Type B pancreatic cell (in vitro differentiated cells): ENCODE results near the gene TENM3. TPM values are rescaled to one million over a fixed set of nuclear protein-coding genes. Genes with fewer than 3 reads are reported as not detected.
"Not testable (repeated sequence)": the region's sequence is repeated elsewhere in the genome, so short reads cannot be mapped to it uniquely, and the experiment has no call there.

Experiments
- DNase-seq: peaks from one replicate; pipeline ENCODE4 v3.0.0; 2021; ENCODE audit warnings: mixed read lengths; ENCODE audit not compliant: unreplicated experiment; ENCODE audit errors: extremely low spot score
- H3K27ac Mint-ChIP-seq: 2 replicates; pipeline ENCODE4 v1.8.0; 2021; ENCODE audit warnings: mild to moderate bottlenecking, mixed read lengths
- H3K27me3 Mint-ChIP-seq: 2 replicates; pipeline ENCODE4 v1.8.0; 2021; ENCODE audit warnings: mixed read lengths
- H3K36me3 Mint-ChIP-seq: 2 replicates; pipeline ENCODE4 v1.8.0; 2021; ENCODE audit warnings: mixed read lengths
- H3K4me1 Mint-ChIP-seq: one replicate; pipeline ENCODE4 v1.8.0; 2021; ENCODE audit warnings: mixed read lengths; ENCODE audit not compliant: unreplicated experiment
- H3K4me3 Mint-ChIP-seq: 2 replicates; pipeline ENCODE4 v1.8.0; 2021; ENCODE audit warnings: mild to moderate bottlenecking, mixed read lengths
- H3K9me3 Mint-ChIP-seq: 2 replicates; pipeline ENCODE4 v1.8.0; 2021; ENCODE audit warnings: mixed read lengths
- total RNA-seq: library from RNA; stranded (reverse); gene quantifications from 2 replicates; pipeline ENCODE4 v1.2.1, GENCODE V29; 2021; ENCODE audit warnings: low replicate concordance
- TF ChIP-seq, protein P1 (sequence below): fragments of 200-600 bp; sonication (generic); conservative IDR thresholded peaks from 2 replicates; pipeline ENCODE4 v1.5.0; 2021; ENCODE audit warnings: antibody characterized with exemption, mild to moderate bottlenecking

The TENM3 gene
- total RNA-seq, 1 donor from 2014 or later, result 73.5 TPM

GRCh38 chr4:182240161-182241130 is 2.8 kb upstream of the TENM3 start:
- Mint-ChIP-seq H3K27ac (peak overlapping the region; percentile 79), H3K4me3 (peak overlapping the region; percentile 59), H3K9me3 (peaks cover 4% of the 10 kb centered on the region), H3K36me3 (peaks cover 8% of the 10 kb centered on the region), H3K27me3 (no peaks in the 10 kb centered on the region), H3K4me1 (peaks cover 46% of the 10 kb centered on the region)
- DNase-seq, result no peak
- TF ChIP-seq, protein P1, sequence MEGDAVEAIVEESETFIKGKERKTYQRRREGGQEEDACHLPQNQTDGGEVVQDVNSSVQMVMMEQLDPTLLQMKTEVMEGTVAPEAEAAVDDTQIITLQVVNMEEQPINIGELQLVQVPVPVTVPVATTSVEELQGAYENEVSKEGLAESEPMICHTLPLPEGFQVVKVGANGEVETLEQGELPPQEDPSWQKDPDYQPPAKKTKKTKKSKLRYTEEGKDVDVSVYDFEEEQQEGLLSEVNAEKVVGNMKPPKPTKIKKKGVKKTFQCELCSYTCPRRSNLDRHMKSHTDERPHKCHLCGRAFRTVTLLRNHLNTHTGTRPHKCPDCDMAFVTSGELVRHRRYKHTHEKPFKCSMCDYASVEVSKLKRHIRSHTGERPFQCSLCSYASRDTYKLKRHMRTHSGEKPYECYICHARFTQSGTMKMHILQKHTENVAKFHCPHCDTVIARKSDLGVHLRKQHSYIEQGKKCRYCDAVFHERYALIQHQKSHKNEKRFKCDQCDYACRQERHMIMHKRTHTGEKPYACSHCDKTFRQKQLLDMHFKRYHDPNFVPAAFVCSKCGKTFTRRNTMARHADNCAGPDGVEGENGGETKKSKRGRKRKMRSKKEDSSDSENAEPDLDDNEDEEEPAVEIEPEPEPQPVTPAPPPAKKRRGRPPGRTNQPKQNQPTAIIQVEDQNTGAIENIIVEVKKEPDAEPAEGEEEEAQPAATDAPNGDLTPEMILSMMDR, result no peak

- DNase-seq, H3K4me3 Mint-ChIP-seq, H3K27me3 Mint-ChIP-seq, H3K27ac Mint-ChIP-seq: not testable (repeated sequence)
- peaks cover 57% of the 10 kb centered on the region for H3K4me1 Mint-ChIP-seq
- H3K36me3 Mint-ChIP-seq, result peaks cover 18% of the 10 kb centered on the region
- peaks cover 12% of the 10 kb centered on the region for H3K9me3 Mint-ChIP-seq
Measured at GRCh38 chr4:182242260-182242659, 942 bp upstream of the TENM3 start.

GRCh38 chr4:182242787-182243186 is 415 bp upstream of the TENM3 start:
- Mint-ChIP-seq H3K4me3 (peak overlapping the region; percentile 59), H3K4me1 (peaks cover 57% of the 10 kb centered on the region), H3K27me3 (no peaks in the 10 kb centered on the region), H3K27ac (peak overlapping the region; percentile 82), H3K36me3 (peaks cover 18% of the 10 kb centered on the region), H3K9me3 (peaks cover 12% of the 10 kb centered on the region)
- TF ChIP-seq, protein P1, result no peak
- no peak for DNase-seq

- Mint-ChIP-seq H3K4me1 (peaks cover 37% of the 10 kb centered on the region), H3K9me3 (peaks cover 12% of the 10 kb centered on the region), H3K27me3 (no peaks in the 10 kb centered on the region), H3K4me3 (no peak overlapping the region), H3K27ac (peak overlapping the region; percentile 7), H3K36me3 (peaks cover 18% of the 10 kb centered on the region)
- no peak for DNase-seq
- TF ChIP-seq, protein P1, result no peak
Measured at GRCh38 chr4:182245041-182245440, 1.8 kb downstream of the TENM3 start.

- H3K36me3 Mint-ChIP-seq, result peaks cover 18% of the 10 kb centered on the region
- no peak for DNase-seq
- no peaks in the 10 kb centered on the region for H3K27me3 Mint-ChIP-seq
- H3K9me3 Mint-ChIP-seq, result peaks cover 12% of the 10 kb centered on the region
- peaks cover 30% of the 10 kb centered on the region for H3K4me1 Mint-ChIP-seq
- TF ChIP-seq, protein P1, result no peak
- H3K27ac Mint-ChIP-seq, result peak overlapping the region; percentile 74
- H3K4me3 Mint-ChIP-seq, result peak overlapping the region; percentile 57
Measured at GRCh38 chr4:182245541-182246215, 2.5 kb downstream of the TENM3 start.
